ENCODE data around the gene GGTLC3. TPM values are rescaled to one million over a fixed set of nuclear protein-coding genes. Genes with fewer than 3 reads are reported as not detected.
A peak's percentile ranks its signal among the peaks of the same experiment; 100 is the strongest.
"Not testable (repeated sequence)": the region's sequence is repeated elsewhere in the genome, so short reads cannot be mapped to it uniquely, and the experiment has no call there.

Gene GGTLC3
- total and polyA plus RNA-seq, 10 of the 15 experiments (the other 5 are each of a cell fraction or from before 2014, with no cell fraction given) = not detected

DNA sequence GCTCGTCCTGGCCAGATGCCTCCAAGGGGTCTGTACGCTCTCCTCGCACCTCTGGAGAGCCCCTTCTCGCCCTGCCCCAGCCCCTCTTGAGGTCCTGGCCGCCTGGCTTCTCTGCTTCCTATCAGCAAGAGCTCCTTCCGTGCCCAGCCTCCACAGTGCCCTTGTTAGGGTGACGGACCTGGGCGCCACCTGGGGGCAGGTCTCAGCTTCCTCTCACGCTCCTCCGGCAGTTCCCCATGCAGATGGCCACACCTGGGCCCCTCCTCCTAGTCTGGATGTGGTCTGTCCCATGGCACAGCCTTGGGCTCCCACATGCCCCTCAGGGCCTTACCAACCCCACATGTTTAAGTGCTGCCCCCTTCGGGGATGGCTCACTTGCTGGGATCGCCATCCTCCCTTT is 16.4 kb upstream of the GGTLC3 start:
- CTCF ChIA-PET; DNase-seq (ENCODE audit: low read depth, low spot score); H3K27ac ChIP-seq (ENCODE audit: control insufficient read depth, insufficient read depth); H3K4me2 ChIP-seq (ENCODE audit: control insufficient read depth, insufficient read depth); H3K9ac ChIP-seq (ENCODE audit: control insufficient read depth, insufficient read depth, low read length); ATAC-seq; H3K4me1 ChIP-seq (ENCODE audit: control insufficient read depth, insufficient read depth, low read length); H3K4me3 ChIP-seq; H3K79me2 ChIP-seq (ENCODE audit: control insufficient read depth, insufficient read depth, low read length); H3K36me3 ChIP-seq (ENCODE audit: control insufficient read depth in 2 of 2, insufficient read depth in 2 of 2, low read length in 1 of 2); H3K27me3 ChIP-seq (replicated peaks in 1 of 2; ENCODE audit: control insufficient read depth in 2 of 2, insufficient read depth in 2 of 2, low read length in 1 of 2); FAIRE-seq; RAD21 ChIA-PET (ENCODE audit: unreplicated experiment); in situ Hi-C loops (cut with MboI); H4K20me1 ChIP-seq (ENCODE audit: control insufficient read depth, insufficient read depth); BruUV-seq (replicated peaks); POLR2A ChIA-PET; intact Hi-C loops (cut with micrococcal nuclease; ENCODE audit: unreplicated experiment); H3K9me3 ChIP-seq (replicated peaks; ENCODE audit: control insufficient read depth, insufficient read depth, low read length); SMC1A ChIA-PET (ENCODE audit: uncharacterized antibody, unreplicated experiment); H2AFZ ChIP-seq (ENCODE audit: control insufficient read depth, low read depth, low read length): not testable (repeated sequence)
- WGBS (ENCODE audit: insufficient coverage, insufficient replicate concordance, low lambda C conversion rate, missing lambda C conversion rate) = 93% methylated on average over 3 of the region's 12 CpGs

- H3K36me3 ChIP-seq (ENCODE audit: control insufficient read depth in 2 of 2, insufficient read depth in 2 of 2, low read length in 1 of 2); in situ Hi-C loops (cut with MboI); CTCF ChIA-PET; BruUV-seq (replicated peaks); DNase-seq (ENCODE audit: low read depth, low spot score); H3K4me2 ChIP-seq (ENCODE audit: control insufficient read depth, insufficient read depth); H3K79me2 ChIP-seq (ENCODE audit: control insufficient read depth, insufficient read depth, low read length); FAIRE-seq; POLR2A ChIA-PET; H3K27me3 ChIP-seq (replicated peaks in 1 of 2; ENCODE audit: control insufficient read depth in 2 of 2, insufficient read depth in 2 of 2, low read length in 1 of 2); H3K9me3 ChIP-seq (replicated peaks; ENCODE audit: control insufficient read depth, insufficient read depth, low read length); RAD21 ChIA-PET (ENCODE audit: unreplicated experiment); H3K9ac ChIP-seq (ENCODE audit: control insufficient read depth, insufficient read depth, low read length); H3K4me3 ChIP-seq; H2AFZ ChIP-seq (ENCODE audit: control insufficient read depth, low read depth, low read length); intact Hi-C loops (cut with micrococcal nuclease; ENCODE audit: unreplicated experiment); SMC1A ChIA-PET (ENCODE audit: uncharacterized antibody, unreplicated experiment); H3K4me1 ChIP-seq (ENCODE audit: control insufficient read depth, insufficient read depth, low read length); H3K27ac ChIP-seq (ENCODE audit: control insufficient read depth, insufficient read depth); H4K20me1 ChIP-seq (ENCODE audit: control insufficient read depth, insufficient read depth); ATAC-seq: not testable (repeated sequence)
- no CpG with 5 or more reads among the region's 11 CpGs for WGBS (ENCODE audit: insufficient coverage, insufficient replicate concordance, low lambda C conversion rate, missing lambda C conversion rate)
Measured at GRCh38 chr22:18533633-18534032, 15.7 kb upstream of the GGTLC3 start.

DNA sequence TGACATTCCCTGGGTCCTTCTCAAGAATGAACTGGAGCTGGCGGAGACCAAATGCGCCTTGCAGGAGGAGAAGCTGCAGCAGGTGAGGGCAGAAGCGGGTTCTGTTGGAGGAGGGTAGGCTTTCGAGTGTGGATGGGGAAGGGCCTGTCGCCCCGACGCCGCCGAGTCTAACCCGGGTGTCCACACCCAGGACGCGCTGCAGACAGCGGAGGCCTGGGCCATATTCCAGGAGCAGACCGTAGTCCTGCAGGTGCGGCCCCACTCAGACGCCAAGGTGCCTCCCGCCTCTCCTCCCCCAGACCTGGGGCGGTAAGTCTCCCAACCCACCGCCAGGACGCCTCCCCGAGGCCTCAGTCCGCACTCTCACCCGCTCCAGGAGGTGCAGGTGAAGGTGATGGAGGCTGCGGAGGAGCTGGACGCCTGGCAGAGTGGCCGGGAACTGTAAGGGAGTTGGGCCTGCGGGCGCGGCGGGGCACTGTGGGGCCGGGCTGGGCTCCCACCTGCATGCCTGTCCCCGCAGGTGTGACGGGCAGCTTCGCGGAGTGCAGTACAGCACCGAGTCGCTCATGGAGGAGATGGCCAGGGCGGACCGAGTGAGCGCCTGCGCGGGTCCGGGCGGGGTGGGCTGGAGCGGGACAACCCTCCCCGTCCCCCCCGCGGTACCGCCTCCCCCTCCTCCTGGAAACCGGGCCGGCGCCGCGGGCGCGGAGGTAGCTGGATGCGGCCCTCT is 11.6 kb upstream of the GGTLC3 start:
- SMC1A ChIA-PET (ENCODE audit: uncharacterized antibody, unreplicated experiment); POLR2A ChIA-PET; RAD21 ChIA-PET (ENCODE audit: unreplicated experiment); H3K9ac ChIP-seq (ENCODE audit: control insufficient read depth, insufficient read depth, low read length); H3K4me1 ChIP-seq (ENCODE audit: control insufficient read depth, insufficient read depth, low read length); H3K9me3 ChIP-seq (replicated peaks; ENCODE audit: control insufficient read depth, insufficient read depth, low read length); H4K20me1 ChIP-seq (ENCODE audit: control insufficient read depth, insufficient read depth); H3K79me2 ChIP-seq (ENCODE audit: control insufficient read depth, insufficient read depth, low read length); BruUV-seq (replicated peaks); DNase-seq (ENCODE audit: low read depth, low spot score); H3K4me3 ChIP-seq; H2AFZ ChIP-seq (ENCODE audit: control insufficient read depth, low read depth, low read length); FAIRE-seq; in situ Hi-C loops (cut with MboI); intact Hi-C loops (cut with micrococcal nuclease; ENCODE audit: unreplicated experiment); H3K27me3 ChIP-seq (replicated peaks in 1 of 2; ENCODE audit: control insufficient read depth in 2 of 2, insufficient read depth in 2 of 2, low read length in 1 of 2); H3K4me2 ChIP-seq (ENCODE audit: control insufficient read depth, insufficient read depth); H3K36me3 ChIP-seq (ENCODE audit: control insufficient read depth in 2 of 2, insufficient read depth in 2 of 2, low read length in 1 of 2); CTCF ChIA-PET; H3K27ac ChIP-seq (ENCODE audit: control insufficient read depth, insufficient read depth): not testable (repeated sequence)
- WGBS (ENCODE audit: insufficient coverage, insufficient replicate concordance, low lambda C conversion rate, missing lambda C conversion rate) = 16% methylated on average over 9 of the region's 57 CpGs
- peak; percentile 4 for ATAC-seq
